ENCODE measurements around the gene TPRG1. TPM values are rescaled to one million over a fixed set of nuclear protein-coding genes. Genes with fewer than 3 reads are reported as not detected.
"Not testable (repeated sequence)": the region's sequence is repeated elsewhere in the genome, so short reads cannot be mapped to it uniquely, and the experiment has no call there.

TPRG1 gene
- total and polyA plus RNA-seq, 4 donors, result 1.0 to 46.6 (median 6.9) TPM

- WGBS, result 94% methylated on average over 4 of the region's 4 CpGs
- not testable (repeated sequence) for DNase-seq (ENCODE audit: low spot score); H3K9ac ChIP-seq (ENCODE audit: low read depth in 1 of 2, low read length in 2 of 2); H3K4me3 ChIP-seq (ENCODE audit: low read depth in 1 of 3, low read length in 3 of 3); H3K4me1 ChIP-seq (ENCODE audit: control insufficient read depth in 4 of 4, insufficient read depth in 4 of 4, low read length in 3 of 4); H3K27me3 ChIP-seq (ENCODE audit: control insufficient read depth in 4 of 4, insufficient read depth in 4 of 4, low read length in 3 of 4); H3K27ac ChIP-seq (ENCODE audit: low read depth in 1 of 2, low read length in 2 of 2); H3K9me3 ChIP-seq (ENCODE audit: control insufficient read depth in 4 of 4, low read length in 3 of 4); H3K36me3 ChIP-seq (ENCODE audit: control insufficient read depth in 4 of 4, insufficient read depth in 3 of 4, low read depth in 1 of 4, low read length in 3 of 4)
Measured at GRCh38 chr3:189329630-189330029, 157.9 kb downstream of the TPRG1 start.

GRCh38 chr3:189330066-189330465, 158.3 kb downstream of the TPRG1 start:
- TF ChIP-seq RXRA (IDR thresholded peaks at IDR 0.05) (no peak), HNF4G (IDR thresholded peaks at IDR 0.05) (no peak), RAD21 (IDR thresholded peaks at IDR 0.05) (no peak), ATF3 (IDR thresholded peaks at IDR 0.05) (no peak), HNF4A (conservative IDR thresholded peaks at IDR 0.05) (no peak), GABPA (IDR thresholded peaks at IDR 0.05 in 1 of 2, conservative IDR thresholded peaks at IDR 0.05 in 1 of 2) (no peak), CTCF (IDR thresholded peaks at IDR 0.05; ENCODE audit: low read depth, low read length, missing input control) (no peak)
- 93% methylated on average over 4 of the region's 4 CpGs for WGBS
- no peaks in the 10 kb centered on the region for H3K36me3 ChIP-seq (ENCODE audit: control insufficient read depth in 4 of 4, insufficient read depth in 3 of 4, low read depth in 1 of 4, low read length in 3 of 4)

GRCh38 chr3:189331002-189331418, 159.2 kb downstream of the TPRG1 start:
- H3K9me3 ChIP-seq (ENCODE audit: control insufficient read depth in 4 of 4, low read length in 3 of 4), result no peaks in the 10 kb centered on the region
- no peak overlapping the region for H3K4me3 ChIP-seq (ENCODE audit: low read depth in 1 of 3, low read length in 3 of 3)
- no peak for DNase-seq (ENCODE audit: low spot score)
- H3K4me1 ChIP-seq (ENCODE audit: control insufficient read depth in 4 of 4, insufficient read depth in 4 of 4, low read length in 3 of 4), result no peaks in the 10 kb centered on the region
- H3K36me3 ChIP-seq (ENCODE audit: control insufficient read depth in 4 of 4, insufficient read depth in 3 of 4, low read depth in 1 of 4, low read length in 3 of 4), result no peaks in the 10 kb centered on the region
- H3K27me3 ChIP-seq (ENCODE audit: control insufficient read depth in 4 of 4, insufficient read depth in 4 of 4, low read length in 3 of 4), result no peaks in the 10 kb centered on the region
- H3K9ac ChIP-seq (ENCODE audit: low read depth in 1 of 2, low read length in 2 of 2), result no peak overlapping the region
- no peak for TF ChIP-seq FOXA1 (IDR thresholded peaks at IDR 0.05)
- TF ChIP-seq ATF3 (IDR thresholded peaks at IDR 0.05), result no peak
- no peak for TF ChIP-seq JUND (IDR thresholded peaks at IDR 0.05)
- no peak for TF ChIP-seq MAX (IDR thresholded peaks at IDR 0.05)
- no peak for TF ChIP-seq FOXA2 (IDR thresholded peaks at IDR 0.05)
- TF ChIP-seq YY1 (IDR thresholded peaks at IDR 0.05), result no peak
- TF ChIP-seq HNF4G (IDR thresholded peaks at IDR 0.05), result no peak
- no peak for TF ChIP-seq REST (IDR thresholded peaks at IDR 0.05)
- TF ChIP-seq TAF1 (conservative IDR thresholded peaks at IDR 0.05), result no peak
- TF ChIP-seq GABPA (IDR thresholded peaks at IDR 0.05 in 1 of 2, conservative IDR thresholded peaks at IDR 0.05 in 1 of 2), result no peak
- no peak for TF ChIP-seq RAD21 (IDR thresholded peaks at IDR 0.05)
- no peak for TF ChIP-seq ZBTB33 (IDR thresholded peaks at IDR 0.05)
- no peak overlapping the region for H3K27ac ChIP-seq (ENCODE audit: low read depth in 1 of 2, low read length in 2 of 2)
- 84% methylated on average over 6 of the region's 6 CpGs for WGBS

More at GRCh38 chr3:189330066-189330465, 158.3 kb downstream of the TPRG1 start:
- no peaks in the 10 kb centered on the region for H3K27me3 ChIP-seq (ENCODE audit: control insufficient read depth in 4 of 4, insufficient read depth in 4 of 4, low read length in 3 of 4)
- H3K4me1 ChIP-seq (ENCODE audit: control insufficient read depth in 4 of 4, insufficient read depth in 4 of 4, low read length in 3 of 4), result no peaks in the 10 kb centered on the region
- H3K27ac ChIP-seq (ENCODE audit: low read depth in 1 of 2, low read length in 2 of 2), result no peak overlapping the region
- H3K9ac ChIP-seq (ENCODE audit: low read depth in 1 of 2, low read length in 2 of 2), result no peak overlapping the region
- H3K9me3 ChIP-seq (ENCODE audit: control insufficient read depth in 4 of 4, low read length in 3 of 4), result no peaks in the 10 kb centered on the region
- no peak overlapping the region for H3K4me3 ChIP-seq (ENCODE audit: low read depth in 1 of 3, low read length in 3 of 3)
- no peak for DNase-seq (ENCODE audit: low spot score)

Data from liver (tissue), 9 donors.